Measurements from ENCODE around the gene TAB2.

Gene TAB2, protein sequence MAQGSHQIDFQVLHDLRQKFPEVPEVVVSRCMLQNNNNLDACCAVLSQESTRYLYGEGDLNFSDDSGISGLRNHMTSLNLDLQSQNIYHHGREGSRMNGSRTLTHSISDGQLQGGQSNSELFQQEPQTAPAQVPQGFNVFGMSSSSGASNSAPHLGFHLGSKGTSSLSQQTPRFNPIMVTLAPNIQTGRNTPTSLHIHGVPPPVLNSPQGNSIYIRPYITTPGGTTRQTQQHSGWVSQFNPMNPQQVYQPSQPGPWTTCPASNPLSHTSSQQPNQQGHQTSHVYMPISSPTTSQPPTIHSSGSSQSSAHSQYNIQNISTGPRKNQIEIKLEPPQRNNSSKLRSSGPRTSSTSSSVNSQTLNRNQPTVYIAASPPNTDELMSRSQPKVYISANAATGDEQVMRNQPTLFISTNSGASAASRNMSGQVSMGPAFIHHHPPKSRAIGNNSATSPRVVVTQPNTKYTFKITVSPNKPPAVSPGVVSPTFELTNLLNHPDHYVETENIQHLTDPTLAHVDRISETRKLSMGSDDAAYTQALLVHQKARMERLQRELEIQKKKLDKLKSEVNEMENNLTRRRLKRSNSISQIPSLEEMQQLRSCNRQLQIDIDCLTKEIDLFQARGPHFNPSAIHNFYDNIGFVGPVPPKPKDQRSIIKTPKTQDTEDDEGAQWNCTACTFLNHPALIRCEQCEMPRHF

GRCh38 chr6:149317644-149318571 is at the start of gene TAB2:
TAB2 (plus strand) TSS chr6:149317712; CDS start chr6:149369998, 52,286 bp downstream.
- DNase-seq: peak; percentile 81

GRCh38 chr6:149268146-149268545 is 49.4 kb upstream of the TAB2 start:
- no peak for DNase-seq

DNA sequence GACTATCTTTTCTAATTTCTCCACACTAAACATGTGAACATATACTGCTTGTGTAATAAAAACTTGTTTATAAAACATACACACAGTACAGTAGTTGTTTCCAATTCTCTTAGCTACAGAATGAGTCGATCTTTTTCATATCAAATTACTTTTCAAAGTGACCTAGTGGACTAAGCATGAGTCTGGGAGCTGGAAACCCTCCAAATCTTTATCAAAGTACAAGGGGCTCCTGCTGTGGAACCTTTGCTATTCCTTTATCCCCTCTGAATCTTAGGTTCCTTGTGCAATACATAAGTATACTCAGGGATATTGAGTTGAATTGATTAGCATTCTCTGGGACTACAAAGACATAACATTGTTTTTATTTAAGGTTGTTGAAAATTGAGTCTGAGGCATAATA is 48.7 kb upstream of the TAB2 start:
- DNase-seq: no peak

DNA sequence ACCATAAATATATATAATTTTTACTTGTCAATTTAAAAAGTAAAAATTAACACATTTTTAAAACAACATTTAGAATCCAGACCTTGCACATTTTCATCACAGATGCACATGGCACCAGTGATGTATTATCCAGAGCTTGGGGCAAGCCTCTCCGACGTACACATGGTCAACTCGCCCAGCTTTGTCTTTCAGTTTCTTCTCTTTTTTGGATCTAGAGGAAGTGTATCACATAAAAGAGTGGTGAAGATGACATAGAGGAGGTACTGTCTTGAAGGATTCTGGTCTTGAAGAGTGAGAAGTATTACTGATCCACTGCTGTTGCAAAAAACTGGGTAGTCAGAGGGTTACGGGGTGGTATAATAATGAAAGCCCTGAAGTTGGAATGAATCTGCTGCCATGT is 46.9 kb upstream of the TAB2 start:
- no peak for DNase-seq

DNA sequence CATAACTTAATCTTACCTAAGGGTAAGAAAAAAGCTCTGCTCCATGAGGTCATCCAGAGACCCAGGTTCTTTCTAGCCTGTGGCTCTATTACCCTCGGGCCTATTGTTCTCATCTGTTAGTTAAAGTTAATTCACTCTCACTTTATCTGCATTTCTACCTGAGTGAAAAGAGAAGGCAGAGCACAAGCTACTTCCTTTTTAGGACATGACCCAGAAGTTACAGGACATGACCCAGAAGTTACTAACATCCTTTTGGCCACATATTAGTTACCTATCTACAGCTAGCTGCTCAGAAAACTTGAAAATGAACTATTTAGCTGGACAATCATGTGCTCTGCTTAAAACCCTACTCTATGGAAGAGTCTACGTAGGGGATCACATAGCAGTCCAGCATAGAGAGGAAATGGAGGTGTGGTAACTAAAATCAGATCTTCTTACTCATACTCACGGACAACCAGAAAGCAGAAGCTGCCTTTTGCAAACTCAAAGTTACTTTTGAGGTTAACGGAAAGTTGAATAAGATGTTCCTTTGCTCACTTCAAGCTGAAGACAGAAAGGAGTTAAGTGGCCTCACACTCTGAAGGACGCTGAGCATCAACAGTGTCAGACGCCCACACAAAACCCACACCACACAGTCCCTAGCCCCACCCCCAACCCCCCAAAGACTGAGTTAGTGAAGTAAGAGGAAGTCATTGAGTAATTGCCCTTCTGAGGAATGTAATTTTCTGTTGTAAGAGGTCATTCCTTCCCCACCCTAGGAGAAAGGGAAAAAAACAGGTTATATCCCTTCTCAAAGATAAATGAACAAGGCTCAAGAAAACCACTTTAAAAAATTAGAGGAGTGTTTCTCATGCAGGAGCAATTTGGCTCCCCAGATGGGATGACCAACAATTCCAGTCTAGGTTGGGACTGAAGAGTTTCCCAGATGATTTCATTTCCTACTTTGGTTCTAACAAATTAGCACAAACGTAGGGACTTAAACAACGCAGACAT is 45.9 kb upstream of the TAB2 start:
- DNase-seq: peak; percentile 52

DNA sequence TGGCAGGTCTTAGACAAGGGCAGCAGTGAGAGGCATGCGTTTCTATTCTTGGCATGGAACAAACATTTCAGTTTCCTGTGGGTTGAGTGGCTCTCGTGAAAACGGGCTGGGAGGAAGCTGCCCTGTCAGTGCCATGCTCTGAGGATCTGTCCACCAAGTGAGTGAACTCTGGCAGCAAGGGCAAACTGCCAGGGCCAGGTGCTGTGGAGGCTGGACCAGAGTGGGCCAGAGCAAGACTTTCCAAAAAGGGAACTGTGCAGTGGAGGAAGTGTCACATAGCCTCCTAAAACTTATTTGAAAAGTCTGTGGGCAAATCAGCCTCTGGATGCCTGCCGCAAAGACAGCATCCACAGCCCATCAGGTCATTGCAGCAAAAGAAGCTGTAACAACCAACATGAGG is 44.2 kb upstream of the TAB2 start:
- no peak for DNase-seq

- DNase-seq: no peak
Measured at GRCh38 chr6:149275621-149276020, 41.9 kb upstream of the TAB2 start.

DNA sequence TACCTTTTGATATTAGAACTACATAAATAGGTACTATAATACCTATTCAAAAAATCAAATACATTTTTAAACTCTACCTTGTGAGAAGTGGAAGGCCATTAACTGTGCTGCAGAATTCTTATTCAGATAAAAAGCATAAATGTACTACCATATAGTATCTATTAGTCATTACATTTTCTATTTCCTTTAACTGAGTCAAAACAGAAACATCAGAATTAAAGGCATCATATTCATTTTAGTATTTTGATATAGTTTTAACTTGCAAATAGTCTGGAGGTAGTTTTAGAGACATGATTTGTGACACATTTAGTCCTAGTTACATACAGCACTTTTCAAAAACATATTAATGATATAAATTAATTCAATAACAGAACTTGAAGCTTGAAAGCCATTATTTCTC is 39.9 kb upstream of the TAB2 start:
- DNase-seq: no peak

DNA sequence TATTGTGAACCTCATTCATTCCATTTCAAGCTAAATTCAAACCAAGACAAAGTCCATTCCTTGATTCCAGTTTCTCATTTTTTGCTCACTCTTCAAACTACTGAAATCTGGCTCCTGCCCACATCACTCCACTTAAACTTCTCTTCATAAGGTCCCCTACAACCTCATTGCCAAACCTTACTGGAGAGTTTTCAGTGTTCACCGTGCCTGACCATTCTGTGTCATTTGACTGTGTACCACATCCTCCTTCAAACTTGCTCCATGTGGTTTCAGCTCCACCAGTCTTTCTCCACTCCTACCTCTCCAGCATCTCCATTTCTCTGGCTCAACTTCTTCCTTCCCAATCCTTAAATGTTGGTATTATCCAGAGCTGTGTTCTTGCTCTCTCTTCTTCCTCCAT is 38.5 kb upstream of the TAB2 start:
- DNase-seq: no peak

GRCh38 chr6:149284904-149285303 is 32.6 kb upstream of the TAB2 start:
- no peak for DNase-seq

- DNase-seq: no peak
Measured at GRCh38 chr6:149285626-149286025, 31.9 kb upstream of the TAB2 start.

DNA sequence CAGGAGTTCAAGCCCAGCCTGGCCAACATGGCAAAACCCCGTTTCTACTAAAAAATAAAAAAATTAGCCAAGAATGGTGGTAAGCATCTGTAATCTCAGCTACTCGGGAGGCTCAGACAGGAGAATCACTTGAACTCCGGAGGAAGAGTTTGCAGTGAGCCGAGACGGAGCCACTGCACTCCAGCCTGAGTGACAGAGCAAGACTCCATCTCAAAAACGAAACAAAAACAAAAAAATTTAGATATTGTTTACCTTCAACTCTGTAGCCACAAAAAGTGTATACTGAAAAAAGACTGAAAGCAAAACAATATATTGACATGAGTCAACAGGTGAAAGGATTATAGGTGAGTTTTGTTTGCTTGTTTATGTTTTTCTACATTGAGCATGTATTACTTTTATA is 30.6 kb upstream of the TAB2 start:
- DNase-seq: no peak

DNA sequence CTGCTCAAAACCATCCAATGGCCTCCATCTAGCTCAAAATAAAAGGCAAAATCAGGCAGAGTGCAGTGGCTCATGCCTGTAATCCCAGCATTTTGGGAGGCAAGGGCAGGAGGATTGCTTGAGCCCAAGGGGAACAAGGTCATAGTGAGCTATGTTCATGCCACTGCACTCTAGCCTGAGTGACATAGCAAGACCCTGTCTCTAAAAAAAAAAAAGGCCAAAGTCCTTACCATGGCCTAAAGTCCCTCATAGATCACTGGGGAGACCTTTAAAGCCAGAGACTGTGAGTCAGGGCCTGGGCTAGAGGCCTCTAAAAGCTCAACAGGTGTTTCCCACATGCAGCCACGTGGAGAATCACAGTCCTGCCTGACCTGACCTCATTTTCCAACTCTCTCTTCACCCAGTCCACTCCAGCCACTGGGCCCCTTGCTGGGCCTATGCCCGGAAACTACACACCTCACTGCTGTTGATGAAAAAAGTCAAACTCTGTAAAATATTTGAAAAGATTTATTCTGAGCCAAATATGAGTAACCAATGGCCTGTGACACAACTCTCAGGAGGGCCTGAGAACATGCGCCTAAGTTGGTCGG is 28.2 kb upstream of the TAB2 start:
- no peak for DNase-seq

- no peak for DNase-seq
Measured at GRCh38 chr6:149289966-149290365, 27.5 kb upstream of the TAB2 start.

GRCh38 chr6:149293244-149293643 is 24.3 kb upstream of the TAB2 start:
- DNase-seq: no peak

DNA sequence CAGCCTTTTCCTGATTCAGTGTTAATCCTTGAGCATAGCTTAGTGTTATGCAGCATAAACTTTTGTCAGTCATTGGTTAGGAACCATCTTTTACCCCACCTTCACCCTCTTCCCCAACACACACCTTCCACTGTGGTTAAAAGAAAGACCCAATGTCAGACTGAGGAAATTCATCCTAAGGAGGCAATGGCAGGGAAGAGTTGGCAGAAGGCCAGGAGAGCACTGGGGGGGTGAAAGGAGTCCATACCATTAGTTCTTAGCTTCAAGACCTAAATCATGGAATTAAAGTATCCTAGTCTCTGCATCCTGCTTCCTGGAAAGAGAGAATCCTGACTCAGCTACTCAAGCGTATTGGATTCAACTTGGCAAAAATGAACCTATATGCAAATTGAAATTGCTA is 16.9 kb upstream of the TAB2 start:
- DNase-seq: no peak

- DNase-seq: no peak
Measured at GRCh38 chr6:149302723-149303122, 14.8 kb upstream of the TAB2 start.

GRCh38 chr6:149303468-149303867 is 14.0 kb upstream of the TAB2 start:
- no peak for DNase-seq

- no peak for DNase-seq
Measured at GRCh38 chr6:149305372-149305771, 12.1 kb upstream of the TAB2 start.

DNA sequence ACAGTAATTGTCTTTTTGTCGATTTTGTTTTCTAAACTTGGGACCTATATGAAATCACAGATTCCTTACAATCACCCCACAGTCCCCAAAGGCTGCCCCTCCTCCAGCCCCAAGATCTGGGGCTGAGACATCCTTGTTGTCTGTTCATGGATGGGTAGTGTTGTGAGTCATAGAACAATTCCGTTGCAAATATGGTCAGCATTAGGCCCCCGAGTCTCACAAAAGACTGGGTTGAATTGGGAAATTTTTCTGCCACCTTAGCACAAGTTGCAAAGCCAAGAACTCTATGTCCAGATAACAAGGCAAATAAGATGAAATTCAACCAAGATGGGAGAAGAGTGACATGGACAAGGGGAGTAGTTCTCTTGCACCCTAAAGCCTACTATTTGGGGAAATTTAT is 10.5 kb upstream of the TAB2 start:
- DNase-seq: no peak

GRCh38 chr6:149311293-149311692 is 6.2 kb upstream of the TAB2 start:
- DNase-seq: no peak

DNA sequence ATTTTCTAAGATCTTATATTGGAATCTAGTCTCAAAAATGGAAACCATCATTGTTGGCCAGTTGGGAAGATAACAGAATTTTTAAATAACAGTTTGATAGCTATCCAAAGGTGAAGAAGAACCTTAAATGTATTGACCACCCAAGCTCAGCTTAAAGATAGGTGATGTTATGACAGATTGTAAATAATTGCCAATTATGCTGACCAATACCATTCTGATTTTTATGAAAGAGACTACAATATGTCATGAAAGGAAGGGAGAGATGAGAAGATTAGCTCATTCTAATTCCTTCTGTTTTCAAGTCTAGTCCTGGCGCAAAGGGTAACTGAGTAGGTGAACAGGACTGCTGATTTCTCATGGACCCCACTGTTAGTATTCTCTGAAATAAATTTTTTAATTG is 5.7 kb upstream of the TAB2 start:
- no peak for DNase-seq
